ENCODE results near the gene MLLT10.

MLLT10 gene

GRCh38 chr10:21724020-21724589, 190.1 kb downstream of the MLLT10 start:
- H3K4me1 ChIP-seq (ENCODE audit: control insufficient read depth, low read depth, low read length): peaks cover 4% of the 10 kb centered on the region
- H3K9ac ChIP-seq (ENCODE audit: low read length): no peak overlapping the region
- H3K18ac ChIP-seq (ENCODE audit: low read length): peak overlapping the region; percentile 56
- H3K4me3 ChIP-seq (ENCODE audit: low read length): no peak overlapping the region
- no peak overlapping the region for H4K8ac ChIP-seq (ENCODE audit: low read depth, low read length)
- no peak overlapping the region for H2BK5ac ChIP-seq (ENCODE audit: low read length)
- no peak overlapping the region for H2BK120ac ChIP-seq (ENCODE audit: low read depth, low read length)
- DNase-seq: no peak
- H3K79me1 ChIP-seq (ENCODE audit: low read length): no peaks in the 10 kb centered on the region
- no peak overlapping the region for H3K56ac ChIP-seq (ENCODE audit: low read length)
- no CpG with 5 or more reads among the region's 7 CpGs for WGBS (ENCODE audit: extremely low coverage, insufficient coverage, low lambda C conversion rate)
- no peak overlapping the region for H2AK5ac ChIP-seq (ENCODE audit: low read length)
- no peaks in the 10 kb centered on the region for H3K27me3 ChIP-seq (ENCODE audit: insufficient read depth, low read length, poor library complexity)
- H3K36me3 ChIP-seq (ENCODE audit: control insufficient read depth, insufficient read depth, low read length): no peaks in the 10 kb centered on the region
- H3K27ac ChIP-seq (ENCODE audit: low read depth, low read length): no peak overlapping the region
- H3K4ac ChIP-seq (ENCODE audit: low read depth, low read length): no peak overlapping the region
- no peak overlapping the region for H2BK15ac ChIP-seq (replicated peaks; ENCODE audit: low read depth)
- H4K5ac ChIP-seq (ENCODE audit: low read length): no peak overlapping the region
- no peaks in the 10 kb centered on the region for H3K79me2 ChIP-seq (ENCODE audit: control insufficient read depth, insufficient read depth, low read length)
- H3K4me2 ChIP-seq (ENCODE audit: low read length): no peak overlapping the region
- H3K23ac ChIP-seq (ENCODE audit: low read length): no peak overlapping the region

DNA sequence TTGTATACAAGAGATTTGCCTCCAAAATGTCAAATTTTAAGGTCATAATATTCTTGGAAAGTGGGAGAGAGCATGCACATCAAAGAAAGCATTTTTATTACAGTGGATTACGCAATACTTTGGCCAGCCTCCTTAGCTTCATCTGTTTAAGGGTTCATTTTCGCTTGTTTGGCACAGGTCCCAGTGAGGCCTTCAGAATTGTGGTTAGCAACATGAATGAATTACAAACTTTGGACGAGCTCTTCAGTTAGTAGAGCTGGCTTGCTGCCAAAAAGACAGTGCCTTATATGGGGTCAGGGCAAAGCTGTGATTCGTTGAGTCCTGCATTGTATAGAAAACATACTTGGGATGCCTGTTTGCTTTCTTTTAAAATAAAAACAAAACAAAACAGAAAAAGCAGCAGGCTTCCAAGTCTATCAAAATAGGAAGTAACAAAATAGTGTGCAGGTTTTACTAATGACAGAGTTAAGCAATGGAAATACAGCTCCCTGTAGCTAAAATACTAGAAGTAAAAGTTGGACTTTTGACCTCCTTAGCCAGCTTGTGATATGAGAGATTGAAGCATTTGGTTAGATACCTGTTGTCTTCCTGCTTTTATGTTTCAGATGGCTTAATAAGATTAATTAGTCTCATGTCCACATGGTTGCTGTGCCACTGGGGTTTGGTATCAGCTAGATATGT, 190.8 kb downstream of the MLLT10 start:
- Histone ChIP-seq H3K79me2 (ENCODE audit: control insufficient read depth, insufficient read depth, low read length) (no peaks in the 10 kb centered on the region), H3K79me1 (ENCODE audit: low read length) (peaks cover 2% of the 10 kb centered on the region), H3K23ac (ENCODE audit: low read length) (no peak overlapping the region), H3K27ac (ENCODE audit: low read depth, low read length) (no peak overlapping the region), H3K4me3 (ENCODE audit: low read length) (no peak overlapping the region), H3K9ac (ENCODE audit: low read length) (no peak overlapping the region), H2BK15ac (replicated peaks; ENCODE audit: low read depth) (no peak overlapping the region), H2BK120ac (ENCODE audit: low read depth, low read length) (no peak overlapping the region), H3K18ac (ENCODE audit: low read length) (peak overlapping the region; percentile 80), H4K8ac (ENCODE audit: low read depth, low read length) (peak overlapping the region; percentile 56), H2BK5ac (ENCODE audit: low read length) (no peak overlapping the region), H3K36me3 (ENCODE audit: control insufficient read depth, insufficient read depth, low read length) (no peaks in the 10 kb centered on the region), H3K4ac (ENCODE audit: low read depth, low read length) (no peak overlapping the region), H4K5ac (ENCODE audit: low read length) (no peak overlapping the region), H3K4me1 (ENCODE audit: control insufficient read depth, low read depth, low read length) (peaks cover 7% of the 10 kb centered on the region), H3K4me2 (ENCODE audit: low read length) (no peak overlapping the region), H3K27me3 (ENCODE audit: insufficient read depth, low read length, poor library complexity) (no peaks in the 10 kb centered on the region), H3K56ac (ENCODE audit: low read length) (no peak overlapping the region), H2AK5ac (ENCODE audit: low read length) (no peak overlapping the region)
- no CpG with 5 or more reads among the region's 4 CpGs for WGBS (ENCODE audit: extremely low coverage, insufficient coverage, low lambda C conversion rate)
- DNase-seq: peak; percentile 48

- Histone ChIP-seq H4K8ac (ENCODE audit: low read depth, low read length) (no peak overlapping the region), H4K5ac (ENCODE audit: low read length) (no peak overlapping the region), H3K9ac (ENCODE audit: low read length) (no peak overlapping the region), H3K36me3 (ENCODE audit: control insufficient read depth, insufficient read depth, low read length) (no peaks in the 10 kb centered on the region), H3K4me1 (ENCODE audit: control insufficient read depth, low read depth, low read length) (peaks cover 4% of the 10 kb centered on the region), H3K27me3 (ENCODE audit: insufficient read depth, low read length, poor library complexity) (no peaks in the 10 kb centered on the region), H2BK5ac (ENCODE audit: low read length) (peak overlapping the region; percentile 17), H2BK120ac (ENCODE audit: low read depth, low read length) (peak overlapping the region; percentile 97), H3K4me3 (ENCODE audit: low read length) (no peak overlapping the region), H3K79me2 (ENCODE audit: control insufficient read depth, insufficient read depth, low read length) (no peaks in the 10 kb centered on the region), H3K4me2 (ENCODE audit: low read length) (no peak overlapping the region), H3K56ac (ENCODE audit: low read length) (peak overlapping the region; percentile 36), H3K27ac (ENCODE audit: low read depth, low read length) (peak overlapping the region; percentile 19), H3K79me1 (ENCODE audit: low read length) (peaks cover 2% of the 10 kb centered on the region), H3K23ac (ENCODE audit: low read length) (no peak overlapping the region), H3K18ac (ENCODE audit: low read length) (no peak overlapping the region), H3K4ac (ENCODE audit: low read depth, low read length) (no peak overlapping the region), H2BK15ac (replicated peaks; ENCODE audit: low read depth) (no peak overlapping the region), H2AK5ac (ENCODE audit: low read length) (no peak overlapping the region)
- no CpG with 5 or more reads among the region's 3 CpGs for WGBS (ENCODE audit: extremely low coverage, insufficient coverage, low lambda C conversion rate)
- DNase-seq: peak; percentile 63
Observed at GRCh38 chr10:21726601-21727225, 192.7 kb downstream of the MLLT10 start.

DNA sequence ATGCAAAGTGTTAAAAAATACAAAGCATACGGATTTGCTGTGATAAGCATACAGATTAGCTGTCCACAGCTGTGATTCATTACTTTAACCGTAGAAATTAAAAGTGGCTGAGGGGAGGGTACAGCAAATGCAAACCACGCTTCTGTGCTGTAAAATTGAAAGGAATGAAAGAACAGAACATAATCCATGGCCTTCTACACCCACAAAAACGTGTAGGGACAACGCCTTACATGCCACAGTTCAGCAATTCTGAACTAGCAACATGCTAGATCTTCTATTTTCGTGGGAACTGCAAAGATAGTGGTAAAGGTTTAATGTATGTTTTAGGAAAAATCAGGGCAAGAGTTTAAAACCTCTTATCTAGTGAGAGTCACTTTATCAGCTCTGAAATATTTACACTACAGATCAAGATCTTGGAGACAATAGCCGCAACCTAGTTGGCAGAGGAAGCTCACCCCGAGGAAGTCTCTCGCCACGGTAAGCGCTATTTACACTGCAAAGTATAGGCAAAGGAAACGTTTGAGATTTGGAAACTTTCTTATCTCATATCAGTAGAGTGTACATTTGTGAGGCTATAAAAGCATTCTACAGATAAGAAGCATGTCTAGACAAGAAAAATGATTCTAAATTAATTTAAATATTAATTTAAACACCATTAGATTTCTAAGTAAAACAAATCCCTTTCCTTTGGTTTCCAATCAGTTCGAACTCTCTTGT, 193.6 kb downstream of the MLLT10 start:
- peaks cover 4% of the 10 kb centered on the region for H3K4me1 ChIP-seq (ENCODE audit: control insufficient read depth, low read depth, low read length)

DNA sequence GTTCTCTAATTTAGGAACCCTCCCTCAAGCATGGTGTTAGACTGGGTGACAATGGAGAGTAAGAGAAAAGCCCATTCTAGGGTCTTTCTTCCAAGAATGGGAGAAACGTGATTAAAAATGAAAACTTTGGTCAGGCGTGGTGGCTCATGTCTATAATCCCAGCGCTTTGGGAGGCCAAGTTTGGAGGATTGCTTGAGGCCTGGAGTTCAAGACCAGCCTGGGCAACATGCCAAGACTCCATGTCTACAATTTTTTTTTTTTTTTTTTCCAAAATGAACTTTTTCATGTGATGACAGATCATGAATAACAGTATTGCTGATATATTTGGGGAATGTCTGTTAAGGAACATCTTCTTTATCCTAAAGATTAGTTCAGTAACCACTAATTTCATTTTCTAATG, 194.6 kb downstream of the MLLT10 start:
- Histone ChIP-seq H3K18ac (ENCODE audit: low read length) (peak overlapping the region; percentile 97), H3K56ac (ENCODE audit: low read length) (peak overlapping the region; percentile 36), H2AK5ac (ENCODE audit: low read length) (no peak overlapping the region), H3K4me2 (ENCODE audit: low read length) (no peak overlapping the region), H3K79me2 (ENCODE audit: control insufficient read depth, insufficient read depth, low read length) (no peaks in the 10 kb centered on the region), H3K4me1 (ENCODE audit: control insufficient read depth, low read depth, low read length) (peaks cover 4% of the 10 kb centered on the region), H3K23ac (ENCODE audit: low read length) (no peak overlapping the region), H3K27ac (ENCODE audit: low read depth, low read length) (no peak overlapping the region), H2BK5ac (ENCODE audit: low read length) (peak overlapping the region; percentile 12), H3K4me3 (ENCODE audit: low read length) (no peak overlapping the region), H3K36me3 (ENCODE audit: control insufficient read depth, insufficient read depth, low read length) (no peaks in the 10 kb centered on the region), H2BK120ac (ENCODE audit: low read depth, low read length) (peak overlapping the region; percentile 8), H3K27me3 (ENCODE audit: insufficient read depth, low read length, poor library complexity) (no peaks in the 10 kb centered on the region), H3K9ac (ENCODE audit: low read length) (no peak overlapping the region), H4K5ac (ENCODE audit: low read length) (no peak overlapping the region), H2BK15ac (replicated peaks; ENCODE audit: low read depth) (no peak overlapping the region), H3K4ac (ENCODE audit: low read depth, low read length) (no peak overlapping the region), H4K8ac (ENCODE audit: low read depth, low read length) (peak overlapping the region; percentile 56), H3K79me1 (ENCODE audit: low read length) (peaks cover 2% of the 10 kb centered on the region)
- DNase-seq: no peak
- no CpG with 5 or more reads among the region's 3 CpGs for WGBS (ENCODE audit: extremely low coverage, insufficient coverage, low lambda C conversion rate)

More for the DNA sequence above, 193.6 kb downstream of the MLLT10 start:
- WGBS (ENCODE audit: extremely low coverage, insufficient coverage, low lambda C conversion rate): no CpG with 5 or more reads among the region's 13 CpGs
- no peaks in the 10 kb centered on the region for H3K36me3 ChIP-seq (ENCODE audit: control insufficient read depth, insufficient read depth, low read length)
- peak overlapping the region; percentile 89 for H3K27ac ChIP-seq (ENCODE audit: low read depth, low read length)
- H2AK5ac ChIP-seq (ENCODE audit: low read length): no peak overlapping the region
- H4K5ac ChIP-seq (ENCODE audit: low read length): no peak overlapping the region
- DNase-seq: peak; percentile 94
- H3K27me3 ChIP-seq (ENCODE audit: insufficient read depth, low read length, poor library complexity): no peaks in the 10 kb centered on the region
- H3K56ac ChIP-seq (ENCODE audit: low read length): peak overlapping the region; percentile 82
- peaks cover 2% of the 10 kb centered on the region for H3K79me1 ChIP-seq (ENCODE audit: low read length)
- H2BK15ac ChIP-seq (replicated peaks; ENCODE audit: low read depth): no peak overlapping the region
- H3K4me2 ChIP-seq (ENCODE audit: low read length): peak overlapping the region; percentile 12
- H4K8ac ChIP-seq (ENCODE audit: low read depth, low read length): no peak overlapping the region
- H3K4me3 ChIP-seq (ENCODE audit: low read length): no peak overlapping the region
- H3K23ac ChIP-seq (ENCODE audit: low read length): no peak overlapping the region
- H3K18ac ChIP-seq (ENCODE audit: low read length): peak overlapping the region; percentile 92
- peak overlapping the region; percentile 99 for H2BK120ac ChIP-seq (ENCODE audit: low read depth, low read length)
- H3K9ac ChIP-seq (ENCODE audit: low read length): peak overlapping the region; percentile 21
- H3K4ac ChIP-seq (ENCODE audit: low read depth, low read length): no peak overlapping the region
- no peaks in the 10 kb centered on the region for H3K79me2 ChIP-seq (ENCODE audit: control insufficient read depth, insufficient read depth, low read length)
- H2BK5ac ChIP-seq (ENCODE audit: low read length): peak overlapping the region; percentile 98
